SW 1271 (cell line): Measurements from ENCODE around the gene LAPTM4A.
"Not testable (repeated sequence)": the region's sequence is repeated elsewhere in the genome, so short reads cannot be mapped to it uniquely, and the experiment has no call there.

Experiments used
- DNase-seq, 2 experiments: peaks; one replicate each; lab custom pipeline; 2025; lab: John Stamatoyannopoulos, UW

Gene LAPTM4A

DNA sequence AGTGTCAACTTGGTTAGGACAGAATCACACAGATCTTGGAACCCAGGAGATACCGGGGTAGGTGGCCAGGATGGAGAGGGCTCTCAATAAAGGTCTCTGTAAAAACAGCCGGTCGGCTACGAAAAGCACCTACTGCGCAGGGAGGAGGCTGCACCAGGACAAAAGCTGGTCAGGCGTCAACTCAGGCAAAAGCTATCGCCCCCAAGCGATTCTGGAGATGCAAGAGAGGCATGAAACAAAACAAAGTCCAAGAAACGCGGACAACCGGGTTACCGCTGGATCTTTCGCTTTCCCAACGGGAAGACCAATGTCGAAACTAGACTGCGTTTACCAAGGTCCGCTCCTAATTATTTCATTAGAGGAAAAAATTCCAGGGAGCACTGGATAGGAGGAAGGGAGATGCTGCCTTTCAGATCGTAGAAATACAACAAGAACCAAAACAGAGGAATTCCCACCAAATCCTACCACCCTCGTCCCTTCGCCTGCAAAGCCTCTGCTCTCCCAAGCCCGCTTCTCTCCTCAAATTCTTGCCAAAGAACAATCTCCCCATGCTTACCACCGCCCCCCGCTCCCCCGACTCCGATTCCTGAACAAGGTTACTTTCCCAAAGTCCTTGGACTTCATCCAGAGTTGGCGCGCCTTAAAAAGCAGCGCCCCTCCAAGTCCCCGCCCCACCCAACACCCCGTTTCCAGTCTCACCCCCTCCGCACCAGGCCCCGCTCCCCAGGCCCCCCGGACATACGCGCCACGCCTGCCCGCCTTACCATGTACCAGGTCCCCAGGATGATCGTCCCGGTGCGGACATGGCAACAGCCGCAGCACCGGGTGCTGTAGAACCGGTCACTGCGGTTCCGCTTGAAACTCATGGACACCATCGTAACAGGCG lies 539 bp downstream of the LAPTM4A start:
- DNase-seq: peak; percentile 45 to 86

DNA sequence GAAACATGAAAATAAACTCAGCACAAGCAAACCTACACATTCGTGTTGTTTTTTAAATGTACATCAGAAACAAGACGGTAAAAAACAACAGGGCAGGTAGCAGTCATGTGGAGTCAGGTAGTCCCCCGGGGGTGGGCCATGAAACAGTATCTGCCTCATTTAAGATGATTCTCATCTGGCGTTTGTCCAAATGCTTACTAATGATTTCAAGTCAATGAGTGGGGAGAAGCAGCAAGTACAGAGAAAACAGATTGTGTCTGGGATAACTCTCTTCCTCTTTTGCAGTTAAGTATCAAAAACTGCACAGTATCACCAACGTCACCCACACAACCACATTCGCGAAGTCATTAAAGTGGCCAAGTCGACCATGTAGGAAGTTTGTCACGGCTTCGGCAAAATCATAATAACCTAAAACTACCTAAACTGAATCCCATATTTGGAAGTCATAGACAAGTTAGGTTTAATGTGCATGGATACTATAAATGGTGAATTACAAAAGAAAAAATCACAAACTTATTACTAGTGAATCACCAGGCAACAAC lies 1.3 kb downstream of the LAPTM4A start:
- peak in 1 of 2 experiments; percentile 50 for DNase-seq

GRCh38 chr2:20049637-20050036 lies 1.8 kb downstream of the LAPTM4A start:
- DNase-seq: no peak

- DNase-seq: no peak
These were observed 2.7 kb downstream of the LAPTM4A start for GRCh38 chr2:20048488-20049448.

DNA sequence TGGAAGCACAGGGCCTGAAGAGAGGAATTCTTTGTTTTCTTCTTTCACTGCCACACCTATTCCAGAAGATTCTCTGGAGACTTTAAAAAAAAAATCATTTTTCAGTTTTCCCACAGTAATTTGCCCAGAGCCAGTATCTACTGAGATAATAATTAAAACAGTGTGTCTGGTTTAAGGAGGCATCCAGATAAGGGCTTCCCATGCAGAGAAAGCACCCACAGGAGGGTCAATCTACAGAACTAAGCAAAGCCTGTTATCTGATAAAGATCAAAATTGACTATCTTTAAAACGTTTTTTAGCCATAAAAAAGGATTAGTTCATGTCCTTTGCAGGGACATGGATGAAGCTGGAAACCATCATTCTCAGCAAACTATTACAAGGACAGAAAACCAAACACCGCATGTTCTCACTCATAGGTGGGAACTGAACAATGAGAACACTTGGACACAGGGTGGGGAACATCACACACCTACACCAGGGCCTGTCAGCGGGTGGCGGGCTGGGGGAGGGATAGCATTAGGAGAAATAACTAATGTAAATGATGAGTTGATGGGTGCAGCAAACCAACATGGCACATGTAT lies 5.6 kb downstream of the LAPTM4A start:
- DNase-seq: not testable (repeated sequence)

DNA sequence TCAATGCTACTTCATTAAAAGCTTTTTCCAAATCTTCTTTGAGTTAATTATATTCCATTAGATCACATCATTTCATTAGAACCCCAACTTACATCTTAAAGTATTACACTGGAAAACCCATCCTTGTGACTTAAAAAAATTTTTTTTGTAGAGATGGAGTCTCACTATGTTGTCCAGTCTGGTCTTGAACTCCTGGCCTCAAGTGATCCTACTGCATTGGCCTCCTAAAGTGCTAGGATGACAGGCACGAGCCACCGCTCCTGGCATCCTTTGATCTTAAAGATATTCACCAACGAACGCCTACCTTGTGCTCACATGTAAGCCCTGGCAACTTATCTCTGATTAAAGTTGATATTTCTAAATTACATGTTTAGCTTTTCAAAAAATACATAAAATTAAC lies 6.7 kb downstream of the LAPTM4A start:
- no peak for DNase-seq

GRCh38 chr2:20042531-20042930 lies 8.9 kb downstream of the LAPTM4A start:
- DNase-seq: no peak

- DNase-seq: peak; percentile 12 to 57
These were observed 10.8 kb downstream of the LAPTM4A start for GRCh38 chr2:20040489-20041172.

DNA sequence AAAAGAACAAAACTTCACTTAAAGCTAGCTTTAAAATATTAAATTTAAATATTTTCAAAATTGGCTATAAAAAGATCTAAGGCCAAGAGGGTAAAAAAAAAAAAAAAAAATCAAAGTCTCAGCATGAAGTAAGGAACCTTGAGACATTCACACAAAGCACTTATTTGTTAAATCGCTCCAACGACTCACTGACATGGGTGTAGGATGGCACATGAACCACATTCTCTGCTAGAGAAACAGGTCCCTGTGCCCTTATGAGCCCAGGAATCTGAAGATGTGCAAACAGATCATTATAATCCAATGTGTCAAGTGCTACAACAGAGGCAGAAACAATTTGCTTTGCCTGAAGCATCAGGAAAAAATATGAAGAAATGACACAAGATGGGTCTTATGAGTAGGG lies 13.8 kb downstream of the LAPTM4A start:
- no peak for DNase-seq

- DNase-seq: no peak
These were observed 15.3 kb downstream of the LAPTM4A start for GRCh38 chr2:20035955-20036666.

- no peak for DNase-seq
These were observed 16.6 kb downstream of the LAPTM4A start for GRCh38 chr2:20034821-20035220.

- no peak for DNase-seq
These were observed 17.2 kb downstream of the LAPTM4A start for GRCh38 chr2:20034218-20034617.

DNA sequence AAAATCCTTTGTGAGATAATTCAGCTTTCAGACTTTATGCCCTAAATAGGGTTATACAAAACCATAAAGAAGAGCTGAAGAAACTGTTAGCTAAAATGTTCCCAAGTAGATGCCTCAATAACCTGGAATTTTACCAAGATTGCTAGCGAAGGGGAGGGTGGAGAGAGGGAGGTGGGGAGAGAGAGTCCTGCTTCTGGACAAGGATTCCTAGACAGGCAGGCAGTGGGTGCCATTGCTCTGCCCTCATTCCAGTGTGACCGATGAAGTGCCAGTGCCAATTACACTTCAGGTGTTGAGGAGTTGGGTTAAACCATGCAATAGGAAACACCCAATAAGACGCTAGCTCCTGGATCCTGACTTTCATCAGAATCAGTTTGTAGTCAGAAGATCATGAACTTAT lies 18.1 kb downstream of the LAPTM4A start:
- DNase-seq: no peak

DNA sequence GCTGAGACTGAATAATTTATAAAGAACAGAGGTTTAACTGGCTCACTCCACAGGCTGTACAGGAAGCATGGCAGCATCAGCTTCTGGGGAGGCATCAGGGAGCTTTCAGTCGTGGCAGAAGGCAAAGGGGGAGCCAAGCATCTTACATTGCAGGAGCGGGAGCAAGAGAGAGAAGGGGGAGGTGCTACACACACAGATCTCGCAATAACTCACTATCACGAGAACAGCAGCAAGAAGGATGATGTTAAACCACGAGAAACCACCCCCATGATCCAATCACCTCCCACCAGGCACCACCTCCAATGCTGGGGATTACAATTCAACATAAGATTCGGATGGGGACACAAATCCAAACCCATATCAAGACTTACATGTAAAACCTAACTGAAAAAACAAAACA lies 21.2 kb downstream of the LAPTM4A start:
- no peak for DNase-seq

GRCh38 chr2:20027705-20028434 lies 23.6 kb downstream of the LAPTM4A start:
- DNase-seq: no peak

DNA sequence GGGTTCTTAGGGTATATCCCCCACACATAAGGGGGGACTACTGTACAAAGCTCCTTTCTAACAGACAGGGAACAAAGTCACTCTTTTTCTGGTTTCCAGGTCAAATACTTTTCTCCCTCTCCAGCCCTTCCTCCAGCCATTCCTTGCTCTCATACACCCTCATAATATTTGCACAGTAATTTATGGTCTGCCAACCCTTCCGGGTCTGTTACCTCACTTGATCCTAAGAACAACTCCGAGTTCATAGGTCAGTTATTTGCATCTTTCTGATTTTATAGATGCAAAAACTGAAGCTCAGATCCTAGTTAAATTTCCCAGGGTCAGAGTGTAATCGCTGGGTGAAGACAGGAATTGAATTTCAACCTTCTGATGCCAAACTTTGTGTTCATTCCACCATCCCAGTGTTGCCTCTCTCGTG lies 24.2 kb downstream of the LAPTM4A start:
- DNase-seq: no peak

DNA sequence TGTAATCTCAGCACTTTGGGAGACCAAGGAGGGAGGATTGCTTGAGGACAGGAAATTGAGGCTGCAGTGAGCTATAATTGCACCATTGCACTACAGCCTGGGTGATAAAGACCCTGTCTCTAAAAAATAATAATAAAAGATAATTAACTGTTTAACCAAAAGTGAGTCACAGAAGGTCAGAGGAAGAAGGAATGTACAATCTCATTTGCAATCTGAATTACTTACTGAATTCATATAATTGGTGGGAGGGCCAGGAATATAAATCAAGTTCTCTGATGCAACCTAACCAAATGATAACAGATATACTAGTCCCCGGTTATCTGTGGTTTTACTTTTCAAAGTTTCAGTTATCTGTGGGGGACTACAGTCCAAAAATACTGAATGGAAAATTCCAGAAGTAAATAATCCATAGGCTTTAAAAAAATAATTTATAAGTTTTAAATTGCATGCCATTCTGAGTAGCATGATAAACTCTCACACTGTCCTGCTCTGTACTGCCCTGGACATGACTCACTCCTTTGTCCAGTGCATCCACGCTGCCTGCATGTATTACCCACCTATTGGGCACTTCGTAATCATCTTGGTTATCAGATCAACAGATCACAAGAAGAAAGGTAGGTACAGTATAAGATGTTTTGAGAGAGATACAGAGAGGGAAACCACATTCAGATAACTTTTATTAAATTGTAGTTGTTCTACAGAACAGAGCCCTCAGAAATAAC lies 26.2 kb downstream of the LAPTM4A start:
- no peak for DNase-seq

GRCh38 chr2:20023688-20024087 lies 27.7 kb downstream of the LAPTM4A start:
- no peak for DNase-seq

DNA sequence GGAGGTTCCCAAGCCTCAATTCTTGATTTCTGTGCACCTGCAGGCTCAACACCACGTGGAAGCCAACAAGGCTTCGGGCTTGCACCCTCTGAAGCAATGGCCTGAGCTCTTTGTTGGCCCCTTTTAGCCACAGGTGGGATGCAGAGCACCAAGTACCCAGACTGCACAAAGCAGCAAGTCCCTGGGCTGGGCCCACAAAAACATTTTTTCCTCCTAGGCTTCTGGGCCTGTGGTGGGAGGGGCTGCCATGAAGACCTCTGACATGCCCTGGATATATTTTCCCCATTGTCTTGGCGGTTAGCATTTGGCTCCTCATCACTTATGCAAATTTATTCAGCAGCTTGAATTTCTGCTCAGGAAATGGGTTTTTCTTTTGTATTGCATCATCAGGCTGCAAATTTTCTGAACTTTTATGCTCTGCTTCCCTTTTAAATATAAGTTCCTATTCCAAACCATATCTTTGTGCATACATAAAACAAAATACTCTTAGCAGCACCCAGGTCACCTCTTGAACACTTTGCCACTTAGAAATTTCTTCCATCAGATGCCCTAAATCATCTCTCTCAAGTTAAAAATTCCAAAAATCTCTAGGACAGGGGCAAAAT lies 29.9 kb downstream of the LAPTM4A start:
- no peak for DNase-seq
